ENCODE data around the gene C11orf24.

The C11orf24 gene

GRCh38 chr11:68242616-68243015 lies 29.2 kb downstream of the C11orf24 start:
- DNase-seq: no peak

GRCh38 chr11:68231621-68232020 lies 40.2 kb downstream of the C11orf24 start:
- no peak for DNase-seq

DNA sequence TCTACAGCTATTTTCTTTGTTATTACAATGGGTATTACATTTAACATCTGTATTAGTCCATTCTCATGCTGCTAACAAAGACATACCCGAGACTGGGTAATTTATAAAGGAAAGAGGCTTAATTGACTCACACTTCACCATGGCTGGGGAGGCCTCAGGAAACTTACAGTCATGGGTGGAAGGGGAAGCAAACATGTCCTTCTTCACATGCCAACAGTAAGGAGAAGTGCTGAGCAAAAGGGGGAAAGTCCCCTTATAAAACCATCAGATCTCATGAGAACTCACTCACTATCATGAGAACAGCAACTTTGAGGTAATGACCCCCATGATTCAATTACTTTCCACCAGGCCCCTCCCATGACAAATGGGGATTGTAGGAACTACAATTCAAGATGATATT lies 42.2 kb downstream of the C11orf24 start:
- no peak for DNase-seq

GRCh38 chr11:68226421-68226820 lies 45.4 kb downstream of the C11orf24 start:
- DNase-seq: no peak

DNA sequence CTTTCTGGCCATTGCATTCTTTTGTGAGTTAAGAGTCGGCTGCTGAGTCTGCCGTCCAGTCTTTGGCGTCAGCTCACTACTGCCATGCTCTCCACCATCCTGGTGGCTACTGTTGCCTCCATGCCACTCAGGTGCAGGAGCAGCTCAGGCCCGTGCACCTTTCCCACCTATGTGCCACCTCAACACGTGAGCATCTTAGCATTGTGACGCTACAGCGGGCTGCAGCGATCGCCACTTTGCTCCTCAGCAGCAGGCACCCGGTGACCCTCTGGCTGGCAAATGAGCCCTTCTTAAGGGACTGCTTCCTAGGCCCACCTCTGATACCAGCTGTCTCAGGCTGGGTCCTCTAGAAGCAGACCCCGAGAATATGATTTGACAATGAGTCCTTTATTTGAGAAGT lies 47.2 kb downstream of the C11orf24 start:
- no peak for DNase-seq

GRCh38 chr11:68223275-68223674 lies 48.5 kb downstream of the C11orf24 start:
- DNase-seq: no peak

GRCh38 chr11:68221406-68221805 lies 50.4 kb downstream of the C11orf24 start:
- no peak for DNase-seq

DNA sequence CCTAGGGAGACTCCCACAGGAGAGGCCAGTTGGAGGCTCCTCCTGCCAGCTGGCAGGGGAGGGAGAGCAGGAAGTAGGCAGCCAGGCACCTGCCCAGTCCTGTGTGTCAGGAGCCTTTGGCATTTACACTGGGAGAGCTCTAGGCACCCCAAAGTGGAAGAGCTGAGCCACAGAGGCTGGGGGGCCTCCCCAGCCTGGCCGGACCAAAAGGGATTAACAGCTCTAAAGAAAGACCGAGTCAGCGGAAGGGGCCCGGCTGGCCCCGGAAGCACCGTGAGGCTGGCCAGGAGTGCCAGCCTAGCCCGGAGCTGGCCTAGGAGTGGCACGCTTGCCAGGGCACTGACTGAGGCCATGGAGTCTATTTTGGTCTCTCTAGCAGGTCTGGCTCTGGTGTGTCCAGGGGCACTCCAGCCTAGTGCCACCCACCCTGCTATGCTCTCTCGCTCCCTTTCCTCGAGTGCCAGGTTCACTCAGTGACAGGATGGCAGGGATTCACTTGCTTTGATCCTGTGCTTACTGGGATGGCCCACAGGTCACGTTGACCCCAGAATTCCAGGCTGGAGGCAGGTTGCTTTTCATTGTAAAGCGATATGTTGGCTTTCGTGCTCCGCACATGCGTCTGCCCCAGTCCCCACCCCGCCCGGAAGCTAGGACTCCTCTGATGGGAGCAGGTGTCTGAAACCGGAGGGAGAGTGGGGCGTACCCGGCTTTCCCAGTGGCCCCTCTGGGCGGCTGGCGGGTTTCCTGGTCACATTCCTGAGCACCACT lies 55.4 kb downstream of the C11orf24 start:
- DNase-seq: no peak

DNA sequence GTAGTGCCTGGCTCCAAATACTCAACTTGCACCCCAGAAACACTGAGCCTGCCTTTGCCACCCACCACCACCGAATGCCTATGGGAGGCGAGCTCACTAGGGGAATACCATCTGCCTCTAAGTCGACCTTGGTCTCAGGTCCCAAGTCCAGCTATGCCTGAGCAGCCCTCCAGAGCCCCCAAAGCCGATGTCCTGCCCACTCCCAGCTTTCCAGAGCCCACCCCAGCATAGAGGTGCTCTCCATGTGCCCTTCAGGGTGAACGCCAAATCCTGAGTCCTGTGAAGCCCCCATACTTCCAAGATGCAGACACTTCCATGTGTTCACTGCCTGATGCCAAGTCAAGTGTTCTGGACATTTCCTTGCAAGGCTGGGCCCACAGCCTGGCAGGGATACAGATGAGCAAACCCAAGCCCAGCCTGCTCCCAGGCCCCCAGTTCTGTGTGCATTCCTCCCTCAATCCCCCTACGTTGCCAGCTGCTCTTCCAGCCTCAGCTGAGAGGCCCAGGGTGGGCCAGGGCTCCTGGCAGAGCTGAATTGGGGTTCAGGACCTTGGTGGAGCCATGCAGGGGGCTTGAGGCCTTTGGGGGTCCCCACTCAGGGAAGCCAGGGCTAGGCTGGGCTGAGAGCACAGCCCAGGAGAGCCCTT lies 56.1 kb downstream of the C11orf24 start:
- DNase-seq: no peak

DNA sequence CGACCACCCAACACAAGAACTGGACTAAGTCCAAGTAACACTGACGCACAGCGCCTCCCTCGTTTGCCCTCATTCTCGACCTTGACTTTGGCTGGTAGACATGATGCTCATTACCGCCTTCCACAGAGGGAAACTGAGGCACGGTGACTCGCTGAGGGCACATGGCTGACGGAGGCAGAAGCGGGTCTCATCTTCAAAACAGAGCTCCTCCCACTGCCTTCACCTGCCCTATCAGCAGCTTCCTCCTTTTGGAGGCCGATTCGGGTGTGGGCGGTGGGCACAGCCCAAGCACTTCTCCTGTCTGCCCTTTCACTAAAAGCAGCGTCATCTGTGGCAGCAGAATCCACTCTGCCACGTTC lies 56.7 kb downstream of the C11orf24 start:
- no peak for DNase-seq

DNA sequence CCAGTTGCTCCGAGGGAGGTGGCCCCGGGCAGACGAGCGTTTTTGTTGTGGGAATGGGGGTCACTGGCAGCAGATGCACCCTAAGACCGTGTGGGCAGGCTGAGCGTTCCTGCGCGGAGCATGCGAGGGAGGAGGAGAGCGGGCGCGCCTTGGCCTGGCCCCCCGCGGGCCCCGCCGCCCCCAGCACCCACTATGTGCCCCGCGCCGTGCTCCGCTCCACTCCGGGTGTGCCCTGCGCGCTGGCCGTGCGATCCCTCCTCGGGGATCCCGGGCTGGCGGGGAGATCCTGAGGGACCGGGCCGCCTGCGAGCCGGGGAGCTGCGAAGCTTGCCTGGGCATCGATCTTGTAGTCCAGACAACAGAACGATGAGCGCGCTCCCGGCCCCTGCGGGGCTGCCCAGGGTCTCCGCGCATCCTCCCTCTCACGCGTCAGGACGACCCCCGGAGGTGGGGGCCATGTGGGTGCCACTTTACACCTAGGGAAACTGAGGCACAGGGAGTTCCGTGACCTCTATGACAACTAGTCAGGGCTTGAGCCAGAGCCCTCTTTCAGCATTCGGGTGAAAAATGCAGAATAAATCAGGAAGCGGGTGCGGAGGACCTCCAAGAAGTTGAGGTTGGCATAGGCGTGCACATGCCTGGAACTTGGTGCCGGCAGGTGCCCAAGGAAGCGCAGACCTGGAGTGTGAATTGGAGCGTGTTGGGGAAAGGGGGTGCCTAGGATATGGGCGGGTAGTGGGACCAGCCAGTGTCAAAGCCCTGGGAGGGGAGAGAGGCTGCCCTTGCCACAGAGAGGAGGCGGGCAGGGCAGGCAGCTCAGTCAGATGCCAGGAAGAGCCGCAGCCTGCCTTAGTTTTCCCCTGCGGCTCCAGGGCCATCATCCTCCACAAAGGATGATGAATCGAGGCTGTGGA lies 57.3 kb downstream of the C11orf24 start:
- DNase-seq: no peak

GRCh38 chr11:68213555-68214172 lies 58.1 kb downstream of the C11orf24 start:
- peak; percentile 85 to 88 for DNase-seq

DNA sequence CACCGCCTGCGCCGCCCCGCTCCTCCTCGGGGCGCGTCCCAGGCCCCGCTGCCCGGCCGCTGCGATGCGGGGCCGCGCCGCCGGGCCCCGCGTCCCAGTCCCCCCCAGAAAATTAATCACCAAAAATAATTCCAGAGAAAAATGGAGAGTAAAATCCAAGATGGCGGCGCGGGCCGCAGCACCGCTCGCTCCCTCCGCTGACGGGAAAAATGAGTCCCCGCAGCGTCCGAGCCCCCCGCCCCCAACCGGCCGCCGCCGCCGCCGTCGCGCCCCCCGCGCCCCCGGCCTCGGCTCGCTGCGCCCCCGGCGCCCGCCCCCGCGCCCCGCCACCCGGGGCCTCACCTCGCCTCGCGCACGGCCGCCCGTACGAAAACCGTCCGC lies 58.6 kb downstream of the C11orf24 start, which contains the start of gene KMT5B:
KMT5B (minus strand) TSS at position 162 of the 381 bp plus-strand sequence. CDS start 23,220 bp downstream, outside the sequence.
- DNase-seq: peak in 1 of 2 experiments; percentile 47

DNA sequence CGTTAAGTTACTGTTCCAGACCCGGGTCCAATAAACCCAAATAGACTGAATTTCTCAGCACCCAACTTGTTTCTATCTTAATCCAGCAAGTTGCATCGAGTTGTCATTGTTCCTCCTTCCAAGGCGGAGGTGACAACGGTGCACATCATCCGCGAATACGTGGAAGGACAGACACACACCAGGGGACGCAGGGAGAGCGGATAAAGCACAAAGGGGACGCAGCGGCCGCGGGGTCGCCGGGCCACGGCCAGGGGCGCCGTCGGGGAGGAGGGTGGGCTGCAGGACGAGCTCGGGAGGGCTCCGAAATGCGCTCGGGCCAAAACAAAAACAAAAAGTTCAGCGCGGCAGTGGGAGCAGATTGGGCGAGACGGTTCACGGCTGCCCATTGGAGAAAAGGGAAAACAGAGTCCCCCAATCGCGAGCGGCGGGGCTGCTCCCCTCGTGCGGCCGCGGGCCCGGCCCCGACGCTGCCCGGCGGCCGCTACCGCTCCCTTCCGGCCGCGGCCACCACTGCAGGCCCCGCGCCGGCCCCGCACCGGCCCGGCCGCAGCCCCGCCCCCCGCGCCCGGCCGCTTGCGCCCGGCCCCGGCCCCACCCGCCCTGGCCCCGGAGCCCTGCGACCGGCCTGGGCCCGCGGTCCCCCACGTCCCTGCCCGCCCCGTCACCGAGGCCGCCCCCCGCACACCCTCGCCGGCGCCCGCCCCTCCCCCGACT lies 59.2 kb downstream of the C11orf24 start:
- DNase-seq: peak; percentile 40 to 77

- no peak for DNase-seq
Observed at GRCh38 chr11:68211546-68211945, 60.2 kb downstream of the C11orf24 start.
